H1 (cell line): ENCODE results near the gene DOCK1. TPM values are rescaled to one million over a fixed set of nuclear protein-coding genes. Genes with fewer than 3 reads are reported as not detected.
A peak's percentile ranks its signal among the peaks of the same experiment; 100 is the strongest.

Experiments used
- ATF2 ChIP-seq: IDR thresholded peaks from 2 replicates; pipeline ENCODE4 v1.6.1; 2012; ENCODE audit warnings: low read length, inconsistent platforms
- BCL11A ChIP-seq, 2 experiments: IDR thresholded peaks; one replicate each; pipeline ENCODE4 v1.6.1; 2011; ENCODE audit warnings: low read depth in 2 of 2, low read length in 2 of 2, mild to moderate bottlenecking in 2 of 2
- BRCA1 ChIP-seq: IDR thresholded peaks from 2 replicates; pipeline ENCODE4 v1.6.1; 2012; ENCODE audit warnings: low read depth, low read length, improper control_type of control experiment
- CBX5 ChIP-seq: fragments of 300-800, 300-1000 bp; sonication (generic); IDR thresholded peaks from 2 replicates; pipeline ENCODE4 v1.7.1; 2016; ENCODE audit warnings: antibody characterized with exemption, low read length, low read depth
- CBX8 ChIP-seq: fragments of 300-800, 300-1000 bp; sonication (generic); IDR thresholded peaks from 2 replicates; pipeline ENCODE4 v1.7.1; 2016; ENCODE audit warnings: low read depth, low read length, borderline replicate concordance
- CEBPB ChIP-seq: IDR thresholded peaks from 2 replicates; pipeline ENCODE4 v1.6.1; 2012; ENCODE audit warnings: low read depth, low read length
- CHD2 ChIP-seq: IDR thresholded peaks from 2 replicates; pipeline ENCODE4 v1.6.1; 2012; ENCODE audit warnings: low read length, improper control_type of control experiment
- CTBP2 ChIP-seq: IDR thresholded peaks from 2 replicates; pipeline ENCODE4 v1.7.0; 2011; ENCODE audit warnings: borderline replicate concordance, mild to moderate bottlenecking, moderate library complexity, mixed read lengths, low read length; ENCODE audit not compliant: insufficient read depth, insufficient read length
- CTCF ChIP-seq, 3 experiments: IDR thresholded peaks; 1 replicate in 2 of 3; 2 replicates in 1 of 3; pipeline versions ENCODE4 v1.5.1 to v1.6.1; 2011; ENCODE audit warnings: low read length in 3 of 3, mild to moderate bottlenecking in 3 of 3, inconsistent platforms in 2 of 3, low read depth in 1 of 3, moderate library complexity in 1 of 3; ENCODE audit not compliant: insufficient read depth in 1 of 3; ENCODE audit errors: control extremely low read depth in 1 of 3
- FOSL1 ChIP-seq: IDR thresholded peaks from 2 replicates; pipeline ENCODE4 v1.6.1; 2011; ENCODE audit warnings: mild to moderate bottlenecking, low read depth, low read length, moderate library complexity; ENCODE audit not compliant: insufficient read depth
- HDAC2 ChIP-seq, 2 experiments: fragments of 300-600 bp in 1 of 2; sonication (generic) in 1 of 2; IDR thresholded peaks; 2 replicates each; pipeline ENCODE4 v1.6.1; 2011 to 2012; ENCODE audit warnings: low read depth in 2 of 2, low read length in 2 of 2, mild to moderate bottlenecking in 2 of 2, moderate library complexity in 2 of 2, borderline replicate concordance in 1 of 2, inconsistent platforms in 1 of 2
- KDM4A ChIP-seq: IDR thresholded peaks from one replicate; pipeline ENCODE4 v1.7.1; 2012; ENCODE audit warnings: low read depth, mild to moderate bottlenecking, moderate library complexity, low read length, inconsistent platforms; ENCODE audit not compliant: severe bottlenecking
- KDM5A ChIP-seq: fragments of 200-600 bp; IDR thresholded peaks from 2 replicates; pipeline ENCODE4 v1.7.1; 2012; ENCODE audit warnings: mild to moderate bottlenecking, low read length, inconsistent platforms, mixed read lengths
- MAFK ChIP-seq: IDR thresholded peaks from 2 replicates; pipeline ENCODE4 v1.6.1; 2012; ENCODE audit warnings: low read depth, mild to moderate bottlenecking, improper control_type of control experiment, low read length
- POLR2AphosphoS5 ChIP-seq: IDR thresholded peaks from 2 replicates; pipeline ENCODE4 v1.6.1; 2011; ENCODE audit warnings: low read depth, low read length
- RNF2 ChIP-seq: fragments of 200-900, 300-1000 bp; sonication (generic); IDR thresholded peaks from 2 replicates; pipeline ENCODE4 v1.7.1; 2016; ENCODE audit warnings: borderline replicate concordance, low read depth, mild to moderate bottlenecking, antibody characterized with exemption, low read length; ENCODE audit not compliant: poor library complexity, severe bottlenecking; ENCODE audit errors: missing control alignments
- SIRT6 ChIP-seq: IDR thresholded peaks from one replicate; pipeline ENCODE4 v1.7.1; 2012; ENCODE audit warnings: low read length, inconsistent platforms
- SP1 ChIP-seq: IDR thresholded peaks from 2 replicates; pipeline ENCODE4 v1.6.1; 2011; ENCODE audit warnings: low read depth, low read length
- ZNF274 ChIP-seq: IDR thresholded peaks from 2 replicates; pipeline ENCODE4 v1.7.0; 2012; ENCODE audit warnings: low read length, borderline replicate concordance; ENCODE audit errors: extremely low read depth
- polyA plus RNA-seq, 7 experiments: library from polyadenylated mRNA; depleted of rRNA in 3 of 7; stranded (reverse) in 5 of 7; unstranded in 2 of 7; fragments of >200 nt in 5 of 7; fragments of 200-250 nt in 2 of 7; gene quantifications; 1 replicate in 5 of 7; 2 replicates in 1 of 7; 4 replicates in 1 of 7; pipeline versions ENCODE4 v1.2.1 to v1.2.3, GENCODE V29; 2011 to 2013; ENCODE audit warnings: missing spikeins in 2 of 7, mixed read lengths in 2 of 7
- total RNA-seq: library from RNA; stranded (reverse); fragmentation: NEBNext Ultra II Directional; extraction: Animal tissue kit (Norgen Biotek cat#: 25700); gene quantifications from 2 replicates; pipeline ENCODE4 v1.2.1, GENCODE V29; 2021

Gene DOCK1
- total and polyA plus RNA-seq, 2 of the 8 experiments (the other 6 are each of a cell fraction or from before 2014, with no cell fraction given), result 11.6 to 53.0 TPM

- TF ChIP-seq HDAC2 (IDR thresholded peaks at IDR 0.05; ENCODE audit: borderline replicate concordance in 1 of 2, low read depth in 2 of 2, low read length in 2 of 2), result no peak
- TF ChIP-seq BCL11A (IDR thresholded peaks at IDR 0.05; ENCODE audit: low read depth in 2 of 2, low read length in 2 of 2), result no peak
- no peak for TF ChIP-seq CTBP2
- no peak for TF ChIP-seq KDM5A
- no peak for TF ChIP-seq ZNF274
- TF ChIP-seq RNF2, result no peak
- no peak for TF ChIP-seq CHD2
- TF ChIP-seq SP1, result no peak
- no peak for TF ChIP-seq SIRT6
- no peak for TF ChIP-seq FOSL1
- TF ChIP-seq MAFK, result no peak
- no peak for TF ChIP-seq CBX8
- no peak for TF ChIP-seq BRCA1
- TF ChIP-seq CEBPB, result no peak
- no peak for TF ChIP-seq POLR2AphosphoS5
- no peak for TF ChIP-seq CBX5
- TF ChIP-seq ATF2, result no peak
- TF ChIP-seq KDM4A, result peak; percentile 34
- no peak for TF ChIP-seq CTCF (IDR thresholded peaks at IDR 0.05; ENCODE audit: control extremely low read depth in 1 of 3, insufficient read depth in 1 of 3, low read depth in 1 of 3, low read length in 3 of 3)
Observed at GRCh38 chr10:126905776-126906703, 812 bp downstream of the DOCK1 start (continued).
